Heart left ventricle (tissue), 16 donors: ENCODE data around the gene TADA3. TPM values are rescaled to one million over a fixed set of nuclear protein-coding genes. Genes with fewer than 3 reads are reported as not detected.

Experiments
- ATAC-seq, 4 donors: fragments of 200-7000 bp; cut with Tn5 transposase; one replicate each; pipeline ENCODE4 v1.9.1; 2020 to 2022; ENCODE audit warnings: moderate library complexity in 4 of 4, mild to moderate bottlenecking in 3 of 4, moderate number of reproducible peaks in 1 of 4
- DNase-seq, 5 donors: peaks; one replicate each; pipeline ENCODE4 v3.0.0-alpha.2; 2020
- H3K27ac ChIP-seq, 12 donors: fragments of 200-600 bp; sonication (generic) in 4 of 12; one replicate each; pipeline versions ENCODE4 v1.5.0 to v1.8.0; 2016 to 2022; ENCODE audit warnings: mild to moderate bottlenecking in 2 of 12
- H3K27me3 ChIP-seq, 9 donors: fragments of 200-600 bp; sonication (generic) in 2 of 9; one replicate each; pipeline versions ENCODE4 v1.5.1 to v1.8.0; 2016 to 2022; ENCODE audit warnings: mild to moderate bottlenecking in 3 of 9
- H3K36me3 ChIP-seq, 9 donors: fragments of 200-600 bp; sonication (generic) in 2 of 9; one replicate each; pipeline versions ENCODE4 v1.5.0 to v1.8.0; 2018 to 2022; ENCODE audit warnings: mild to moderate bottlenecking in 2 of 9
- H3K4me1 ChIP-seq, 12 donors: fragments of 200-600 bp; sonication (generic) in 4 of 12; one replicate each; pipeline versions ENCODE4 v1.5.0 to v1.8.0; 2016 to 2022; ENCODE audit warnings: mild to moderate bottlenecking in 3 of 12
- H3K4me3 ChIP-seq, 12 donors: fragments of 200-600 bp; sonication (generic) in 4 of 12; one replicate each; pipeline versions ENCODE4 v1.5.0 to v1.8.0; 2017 to 2022; ENCODE audit warnings: mild to moderate bottlenecking in 9 of 12, moderate library complexity in 4 of 12
- H3K9me3 ChIP-seq, 12 donors: fragments of 200-600 bp; sonication (generic) in 4 of 12; one replicate each; pipeline versions ENCODE4 v1.5.0 to v1.8.0; 2016 to 2022; ENCODE audit warnings: mild to moderate bottlenecking in 1 of 12
- CTCF ChIP-seq, 12 donors: fragments of 200-600 bp; sonication (generic) in 4 of 12; IDR thresholded peaks; one replicate each; pipeline versions ENCODE4 v1.5.0 to v1.8.0; 2018 to 2022; ENCODE audit warnings: antibody characterized with exemption in 12 of 12, mild to moderate bottlenecking in 5 of 12
- POLR2A ChIP-seq, 2 donors: fragments of 450-650 bp; IDR thresholded peaks; one replicate each; pipeline ENCODE4 v1.6.1; 2017; ENCODE audit warnings: antibody characterized with exemption in 2 of 2, mild to moderate bottlenecking in 2 of 2, moderate library complexity in 2 of 2
- WGBS, 4 donors: extraction: QIAGEN DNeasy Blood & Tissue Kit in 2 of 4; methylation state at CpG; one replicate each; pipeline versions ENCODE4 v1.1.5 to v1.1.7; 2013 to 2018; 5-methylcytosine and 5-hydroxymethylcytosine counted together
- intact Hi-C, 10 donors: fragments of 100-400 bp; cut with DNase I; formaldehyde crosslinking; loops; one replicate each; pipeline versions ENCODE4 v1.11.1 to v1.14.2; 2022
- polyA plus RNA-seq, 2 donors: library from polyadenylated mRNA; stranded (reverse); fragments of 200-250 nt; gene quantifications; one replicate each; pipeline ENCODE4 v1.2.3, GENCODE V29; 2013
- total RNA-seq, 9 donors: library from RNA; depleted of rRNA in 2 of 9; stranded (reverse); fragments of >200 nt in 2 of 9; fragmentation: NEBNext Ultra II Directional in 3 of 9; extraction: Animal tissue kit (Norgen Biotek cat#: 25700) in 3 of 9; gene quantifications; one replicate each; pipeline versions ENCODE4 v1.1.0 to v1.2.4, GENCODE V29; 2016 to 2023
- donor health status: ischemic (EF 13 %, LVEDD 7.1; RV severe dilation, severe dysfunction).
- donor health status: healthy with polysubstance abuse.
- donor health status: DM: no; HTN: yes; CAD: no.
- donor health status: DM: no; HTN: no; CAD: no.
- donor health status: ischemic (EF 25% LVEDD 6.9; RV normal size, moderate dysfunction).
- donor health status: ischemic (EF 25% LVEDD 5.7; RV mildly dilated, moderate dysfunction).
- donor health status: healthy.
- donor health status: DM: yes; HTN: yes; CAD: no.
- donor health status: ischemic (EF 35%, LVEDD 5.7; RV mildly dilated, moderate dysfunction).
- donor health status: nonischemic (EF 11% LVEDD 7.7; RV severe dilation, severe dysfunction).
- donor health status: DM: yes; HTN: yes; CAD: no.
- donor health status: PGD.
- donor health status: ischemic (EF 29% LVEDD 5.4; RV normal size, mild dysfunction).
- donor health status: nonischemic (EF 23%, LVEDD 6.1; RV moderate dilation, normal function).

The TADA3 gene
- total and polyA plus RNA-seq, 11 donors, result 32.8 to 61.5 (median 45.9) TPM

GRCh38 chr3:9815986-9816385 is 23.7 kb upstream of the TADA3 start:
- DNase-seq, result peak in 1 of 5 donors; percentile 16
- Histone ChIP-seq H3K4me1 (peaks cover 0 to 7% (median under 1%) of the 10 kb centered on the region in 12 donors), H3K27me3 (no peaks in the 10 kb centered on the region), H3K36me3 (peaks cover 0 to 55% (median 17%) of the 10 kb centered on the region in 9 donors), H3K9me3 (no peaks in the 10 kb centered on the region), H3K4me3 (no peak overlapping the region), H3K27ac (no peak overlapping the region)
- WGBS, 4 donors, result 89 to 94% (median 92%) methylated on average over 9 of the region's 9 CpGs
- ATAC-seq, result no peak
- TF ChIP-seq CTCF (IDR thresholded peaks at IDR 0.05) (no peak), POLR2A (IDR thresholded peaks at IDR 0.05) (no peak)
- intact Hi-C loops, result no loop called here

GRCh38 chr3:9812870-9813483 is 20.7 kb upstream of the TADA3 start:
- intact Hi-C loops, result loop anchor here in 1 of 10 donors (5.0 kb wide), 1 partner anchor 104 kb away; the partner anchor contains the start of gene IL17RC
- Histone ChIP-seq H3K9me3 (no peaks in the 10 kb centered on the region), H3K36me3 (peaks cover 0 to 41% (median 10%) of the 10 kb centered on the region in 9 donors), H3K27me3 (no peaks in the 10 kb centered on the region), H3K27ac (no peak overlapping the region), H3K4me3 (no peak overlapping the region), H3K4me1 (peaks cover 0 to 22% (median 7%) of the 10 kb centered on the region in 12 donors)
- DNase-seq (peak in 1 of 5 donors; percentile 1), ATAC-seq (no peak)
- WGBS, 4 donors, result 94 to 96% (median 95%) methylated on average over 9 of the region's 9 CpGs
- TF ChIP-seq POLR2A (IDR thresholded peaks at IDR 0.05) (no peak), CTCF (IDR thresholded peaks at IDR 0.05) (no peak)

DNA sequence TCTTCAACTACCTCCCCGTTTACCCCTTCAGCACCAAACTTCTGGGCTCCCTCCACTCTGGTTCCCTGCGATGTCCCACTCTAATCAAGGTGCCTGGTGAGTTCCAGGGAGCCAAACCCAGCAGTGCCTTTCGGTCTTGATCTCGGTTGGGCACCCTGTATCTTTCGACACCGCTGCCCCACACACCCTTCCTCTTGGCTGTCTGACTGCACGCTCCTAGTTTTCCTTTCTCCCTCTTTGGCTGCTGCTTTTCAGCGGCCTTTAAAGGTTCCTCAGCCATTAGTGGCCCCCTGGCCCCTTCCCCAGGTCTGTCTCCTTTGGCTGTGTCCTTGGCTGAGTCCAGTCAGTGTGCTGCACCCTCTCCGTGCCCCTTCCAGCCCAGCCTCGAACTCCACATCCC is 18.6 kb upstream of the TADA3 start:
- Histone ChIP-seq H3K27me3 (no peaks in the 10 kb centered on the region), H3K36me3 (peaks cover 0 to 53% (median 29%) of the 10 kb centered on the region in 9 donors), H3K4me1 (peaks cover 0 to 23% (median 7%) of the 10 kb centered on the region in 12 donors), H3K27ac (peak overlapping the region in 11 of 12 donors; percentile 86 to 98 (median 95)), H3K9me3 (no peaks in the 10 kb centered on the region), H3K4me3 (peak overlapping the region; percentile 48 to 98 (median 84))
- intact Hi-C loops, result loop anchor here in 1 of 10 donors (5.0 kb wide), 1 partner anchor 106 kb away; the partner anchor contains the start of gene IL17RC
- peak in 1 of 5 donors; percentile 14 for DNase-seq
- ATAC-seq, result peak in 1 of 4 donors; percentile 4
- no peak for TF ChIP-seq POLR2A (IDR thresholded peaks at IDR 0.05)
- TF ChIP-seq CTCF (IDR thresholded peaks at IDR 0.05), result no peak
- WGBS, 4 donors, result 49 to 56% (median 52%) methylated on average over 10 of the region's 10 CpGs

DNA sequence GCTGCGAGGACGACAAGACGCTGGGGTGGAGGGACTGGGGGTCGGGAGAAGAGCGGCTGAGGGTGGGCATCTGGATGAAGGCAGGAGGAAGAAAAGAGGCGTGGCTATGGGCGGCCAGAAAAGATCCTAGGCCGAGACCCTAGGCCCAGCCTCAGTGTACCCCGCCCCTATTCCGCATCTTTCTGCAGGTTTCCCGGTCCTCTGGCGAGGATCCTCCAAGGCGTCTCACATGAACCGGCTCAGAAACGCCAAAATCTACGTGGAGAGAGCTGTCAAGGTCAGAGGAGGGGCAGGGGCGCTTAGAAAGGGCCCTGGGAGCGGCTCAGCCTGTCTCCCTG is 18.1 kb upstream of the TADA3 start:
- 9 to 13% (median 10%) methylated on average over 18 of the region's 18 CpGs for WGBS, 4 donors
- Histone ChIP-seq H3K9me3 (no peaks in the 10 kb centered on the region), H3K4me3 (peak overlapping the region; percentile 48 to 98 (median 84)), H3K27me3 (no peaks in the 10 kb centered on the region), H3K4me1 (peaks cover 0 to 23% (median 7%) of the 10 kb centered on the region in 12 donors), H3K27ac (peak overlapping the region; percentile 72 to 98 (median 94)), H3K36me3 (peaks cover 0 to 54% (median 33%) of the 10 kb centered on the region in 9 donors)
- DNase-seq (no peak), ATAC-seq (peak in 3 of 4 donors; percentile 3 to 12 (median 9))
- no peak for TF ChIP-seq CTCF (IDR thresholded peaks at IDR 0.05)
- no peak for TF ChIP-seq POLR2A (IDR thresholded peaks at IDR 0.05)
- intact Hi-C loops, result loop anchor here in 1 of 10 donors (5.0 kb wide), 1 partner anchor 107 kb away; the partner anchor contains the start of gene IL17RC
